Measurements from ENCODE around the gene STK26. TPM values are rescaled to one million over a fixed set of nuclear protein-coding genes. Genes with fewer than 3 reads are reported as not detected.

STK26 gene
- total RNA-seq, 4 donors from 2014 or later, result 8.6 to 12.6 (median 11.3) TPM

DNA sequence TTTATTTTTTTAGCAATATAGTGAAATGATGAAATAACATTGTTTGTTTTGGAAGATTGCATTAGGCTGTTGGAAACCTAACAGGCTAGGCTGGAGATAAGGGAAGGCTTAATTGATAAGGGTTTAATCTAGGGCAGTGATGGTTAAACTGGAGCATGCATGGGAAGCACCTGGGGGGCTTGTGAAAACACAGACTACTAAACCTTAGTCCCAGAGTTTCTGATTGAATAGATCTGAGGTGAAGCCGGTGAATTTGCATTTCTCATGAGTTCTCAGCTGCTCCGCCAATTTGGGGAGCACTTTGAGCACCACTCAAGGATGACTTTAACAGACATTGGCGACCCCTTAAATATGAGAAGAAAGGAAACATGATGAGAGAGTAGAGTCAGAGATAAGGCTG, 11.5 kb downstream of the STK26 start:
- TF ChIP-seq POLR2A (IDR thresholded peaks at IDR 0.05), result no peak
- TF ChIP-seq, protein P1, sequence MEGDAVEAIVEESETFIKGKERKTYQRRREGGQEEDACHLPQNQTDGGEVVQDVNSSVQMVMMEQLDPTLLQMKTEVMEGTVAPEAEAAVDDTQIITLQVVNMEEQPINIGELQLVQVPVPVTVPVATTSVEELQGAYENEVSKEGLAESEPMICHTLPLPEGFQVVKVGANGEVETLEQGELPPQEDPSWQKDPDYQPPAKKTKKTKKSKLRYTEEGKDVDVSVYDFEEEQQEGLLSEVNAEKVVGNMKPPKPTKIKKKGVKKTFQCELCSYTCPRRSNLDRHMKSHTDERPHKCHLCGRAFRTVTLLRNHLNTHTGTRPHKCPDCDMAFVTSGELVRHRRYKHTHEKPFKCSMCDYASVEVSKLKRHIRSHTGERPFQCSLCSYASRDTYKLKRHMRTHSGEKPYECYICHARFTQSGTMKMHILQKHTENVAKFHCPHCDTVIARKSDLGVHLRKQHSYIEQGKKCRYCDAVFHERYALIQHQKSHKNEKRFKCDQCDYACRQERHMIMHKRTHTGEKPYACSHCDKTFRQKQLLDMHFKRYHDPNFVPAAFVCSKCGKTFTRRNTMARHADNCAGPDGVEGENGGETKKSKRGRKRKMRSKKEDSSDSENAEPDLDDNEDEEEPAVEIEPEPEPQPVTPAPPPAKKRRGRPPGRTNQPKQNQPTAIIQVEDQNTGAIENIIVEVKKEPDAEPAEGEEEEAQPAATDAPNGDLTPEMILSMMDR (IDR thresholded peaks at IDR 0.05), result no peak
- no peak for TF ChIP-seq EP300 (IDR thresholded peaks at IDR 0.05)
- TF ChIP-seq POLR2AphosphoS5 (IDR thresholded peaks at IDR 0.05), result no peak

DNA sequence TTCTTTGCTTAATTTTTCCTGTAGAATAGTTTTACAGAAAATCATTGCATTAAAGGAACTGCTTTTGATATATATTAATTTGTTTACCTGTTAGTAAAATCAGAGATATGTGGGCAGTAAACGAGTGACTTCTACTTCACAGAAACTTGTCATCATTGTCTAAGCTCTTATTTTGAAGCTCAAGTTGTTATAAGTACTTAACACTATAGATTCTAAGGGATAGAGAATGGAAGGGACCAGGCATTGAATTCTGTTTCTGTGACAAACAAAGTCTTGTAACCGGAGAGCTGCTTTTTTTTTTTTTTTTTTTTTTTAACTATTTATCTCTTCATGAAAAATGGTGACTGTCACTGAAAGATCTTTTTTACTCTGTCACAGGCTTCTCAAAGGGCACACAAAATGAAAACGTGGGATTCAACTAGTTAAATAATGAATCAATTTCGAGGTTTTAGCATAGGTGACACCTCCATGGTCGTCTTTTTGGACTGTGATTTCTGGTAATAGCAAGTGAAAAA, 14.4 kb downstream of the STK26 start:
- WGBS, result 48% methylated on average over 5 of the region's 5 CpGs
- TF ChIP-seq, protein P1 (IDR thresholded peaks at IDR 0.05), result no peak
- TF ChIP-seq POLR2AphosphoS5 (IDR thresholded peaks at IDR 0.05) (no peak), POLR2A (IDR thresholded peaks at IDR 0.05) (no peak), EP300 (IDR thresholded peaks at IDR 0.05) (no peak)

More for the DNA sequence above, 11.5 kb downstream of the STK26 start:
- 87% methylated on average over 3 of the region's 3 CpGs for WGBS
- Histone ChIP-seq H3K27me3 (no peaks in the 10 kb centered on the region), H3K36me3 (no peaks in the 10 kb centered on the region), H3K4me3 (no peak overlapping the region), H3K4me1 (no peaks in the 10 kb centered on the region), H3K27ac (no peak overlapping the region), H3K9me3 (no peaks in the 10 kb centered on the region)
- DNase-seq (ENCODE audit: low spot score in 2 of 2), result no peak

DNA sequence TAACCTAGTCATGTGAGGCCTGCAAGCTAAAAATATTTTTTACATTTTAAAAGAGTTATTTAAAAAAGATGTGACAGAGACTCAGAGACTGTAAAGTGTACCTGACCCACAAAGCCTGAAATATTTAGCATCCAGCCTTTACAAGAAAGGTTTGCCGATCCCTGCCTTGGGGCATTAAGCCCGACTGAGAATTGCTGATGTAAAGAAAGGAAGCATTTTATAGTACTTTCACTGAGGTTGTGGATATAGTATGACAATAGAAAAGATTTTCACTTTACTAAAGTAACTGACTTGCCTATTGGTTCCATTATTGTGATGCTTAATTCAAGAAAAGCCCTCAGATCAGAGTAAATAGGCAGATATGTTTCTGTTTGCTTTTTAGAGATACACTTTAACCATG, 17.0 kb downstream of the STK26 start:
- Histone ChIP-seq H3K4me3 (no peak overlapping the region), H3K36me3 (no peaks in the 10 kb centered on the region), H3K27me3 (no peaks in the 10 kb centered on the region), H3K4me1 (no peaks in the 10 kb centered on the region), H3K27ac (no peak overlapping the region), H3K9me3 (no peaks in the 10 kb centered on the region)
- 56% methylated on average over 2 of the region's 2 CpGs for WGBS
- TF ChIP-seq, protein P1 (IDR thresholded peaks at IDR 0.05), result no peak
- no peak for TF ChIP-seq POLR2A (IDR thresholded peaks at IDR 0.05)
- DNase-seq (ENCODE audit: low spot score in 2 of 2), result no peak

More for the DNA sequence above, 14.4 kb downstream of the STK26 start:
- Histone ChIP-seq H3K27ac (no peak overlapping the region), H3K4me1 (no peaks in the 10 kb centered on the region), H3K27me3 (no peaks in the 10 kb centered on the region), H3K9me3 (no peaks in the 10 kb centered on the region), H3K36me3 (no peaks in the 10 kb centered on the region), H3K4me3 (no peak overlapping the region)
- DNase-seq (ENCODE audit: low spot score in 2 of 2), result no peak

DNA sequence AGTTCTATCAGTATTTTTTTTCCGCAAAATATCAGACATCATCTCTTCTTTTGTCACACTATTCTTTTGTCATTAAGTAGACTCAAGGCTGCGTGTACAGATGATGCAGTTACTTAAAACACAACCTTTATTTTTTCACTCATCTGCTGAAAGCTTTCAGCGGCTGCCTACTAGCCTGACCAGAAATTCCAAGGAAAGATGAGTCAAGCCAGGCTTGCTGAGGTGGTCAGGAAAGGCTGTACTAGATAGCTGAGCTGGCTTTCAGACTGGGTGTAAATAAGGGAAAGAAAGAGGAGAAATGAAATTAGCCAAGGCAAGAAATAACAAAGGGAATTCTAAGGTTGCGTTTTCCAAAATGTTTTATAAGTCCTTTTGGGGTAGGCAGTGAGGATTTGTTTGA, 17.9 kb downstream of the STK26 start:
- Histone ChIP-seq H3K27me3 (no peaks in the 10 kb centered on the region), H3K36me3 (no peaks in the 10 kb centered on the region), H3K9me3 (no peaks in the 10 kb centered on the region), H3K4me1 (no peaks in the 10 kb centered on the region), H3K27ac (no peak overlapping the region), H3K4me3 (no peak overlapping the region)
- 67% methylated on average over 4 of the region's 4 CpGs for WGBS
- no peak for DNase-seq (ENCODE audit: low spot score in 2 of 2)
- TF ChIP-seq, protein P1 (IDR thresholded peaks at IDR 0.05), result no peak
- TF ChIP-seq EP300 (IDR thresholded peaks at IDR 0.05), result no peak

DNA sequence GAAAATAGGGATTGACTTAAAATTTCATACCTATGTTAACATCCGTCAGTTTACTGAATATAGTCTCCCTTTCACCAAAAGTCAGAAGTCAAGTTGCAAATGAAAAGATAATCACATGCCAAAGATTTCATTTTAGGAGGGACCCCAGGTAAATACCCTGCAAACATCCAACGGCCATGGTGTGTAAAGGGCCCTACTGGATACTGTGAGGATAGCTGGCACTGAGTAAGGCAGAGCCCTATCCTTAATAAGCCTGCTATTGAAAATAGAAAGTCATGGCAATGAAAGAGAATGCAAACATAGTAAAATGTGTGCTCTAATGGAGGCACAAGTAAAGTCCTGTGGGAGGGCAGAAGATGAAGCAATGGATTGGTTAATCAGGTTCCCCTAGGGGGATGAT, 20.9 kb downstream of the STK26 start:
- Histone ChIP-seq H3K27ac (no peak overlapping the region), H3K4me1 (no peaks in the 10 kb centered on the region), H3K4me3 (no peak overlapping the region), H3K27me3 (no peaks in the 10 kb centered on the region), H3K36me3 (no peaks in the 10 kb centered on the region), H3K9me3 (no peaks in the 10 kb centered on the region)
- 72% methylated on average over 2 of the region's 2 CpGs for WGBS
- no peak for DNase-seq (ENCODE audit: low spot score in 2 of 2)
- TF ChIP-seq POLR2AphosphoS5 (IDR thresholded peaks at IDR 0.05), result no peak
- no peak for TF ChIP-seq POLR2A (IDR thresholded peaks at IDR 0.05)
- TF ChIP-seq, protein P1 (IDR thresholded peaks at IDR 0.05), result no peak
- no peak for TF ChIP-seq EP300 (IDR thresholded peaks at IDR 0.05)
